ENCODE results near the gene BRD2.

GRCh38 chr6:33008944-33009861 lies 40.8 kb downstream of the BRD2 start, which contains the start of gene HLA-DOA:
- TF ChIP-seq CTCF (IDR thresholded peaks at IDR 0.05; ENCODE audit: insufficient read depth, low read depth, low read length): no peak
- TF ChIP-seq EZH2 (IDR thresholded peaks at IDR 0.05; ENCODE audit: insufficient read depth, low read length): no peak

Measured in astrocyte (in vitro differentiated cells and primary cell).